Lower leg skin (tissue), 3 donors: ENCODE results near the gene GREB1.

Experiments
- CTCF ChIP-seq, 3 donors: fragments of 450-650 bp; IDR thresholded peaks; one replicate each; pipeline ENCODE4 v1.5.1; 2016; ENCODE audit warnings: antibody characterized with exemption in 3 of 3, mild to moderate bottlenecking in 3 of 3, moderate library complexity in 2 of 3
- POLR2A ChIP-seq, 2 donors: fragments of 450-650 bp; IDR thresholded peaks; one replicate each; pipeline ENCODE4 v1.6.1; 2016 to 2017; ENCODE audit warnings: antibody characterized with exemption in 2 of 2, mild to moderate bottlenecking in 1 of 2, moderate library complexity in 1 of 2

DNA sequence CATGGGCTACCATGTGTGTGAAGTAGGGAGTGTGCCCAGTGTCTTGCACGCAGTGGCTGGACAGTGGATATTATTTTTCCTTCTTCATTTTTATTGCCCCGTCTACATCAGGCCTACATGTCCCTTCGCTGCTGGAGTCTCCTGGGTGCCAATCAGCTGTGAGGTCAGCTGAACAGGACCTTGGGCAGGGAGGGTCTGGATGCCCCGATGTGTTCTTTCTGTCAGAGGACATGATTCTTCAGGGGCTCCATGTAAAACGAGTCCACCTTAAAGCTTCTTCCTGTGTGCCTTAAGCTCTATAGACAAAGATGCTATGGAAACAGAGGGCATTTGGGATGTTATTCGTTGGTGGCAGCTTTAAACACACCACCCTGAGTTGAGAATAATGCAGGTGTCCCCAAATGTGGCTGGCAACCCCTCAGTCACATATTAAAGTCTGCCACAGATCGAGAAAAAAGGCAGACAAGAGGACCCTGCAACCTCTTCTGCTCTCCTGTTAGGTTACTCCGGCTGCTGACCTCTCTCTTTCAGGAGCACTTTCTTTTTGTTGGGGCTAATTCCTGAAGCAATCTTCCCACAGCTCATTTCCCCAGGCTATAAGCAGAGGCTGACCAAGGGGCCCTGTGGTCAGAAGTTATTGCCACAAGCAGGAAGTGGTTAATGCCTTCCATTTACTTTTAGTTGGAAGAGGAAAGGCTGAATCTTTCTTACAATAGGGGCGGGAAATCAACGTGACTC, 20.0 kb downstream of the GREB1 start:
- TF ChIP-seq CTCF (IDR thresholded peaks at IDR 0.05) (no peak), POLR2A (IDR thresholded peaks at IDR 0.05) (no peak)
